Measurements from ENCODE around the gene ABLIM3.

The ABLIM3 gene

DNA sequence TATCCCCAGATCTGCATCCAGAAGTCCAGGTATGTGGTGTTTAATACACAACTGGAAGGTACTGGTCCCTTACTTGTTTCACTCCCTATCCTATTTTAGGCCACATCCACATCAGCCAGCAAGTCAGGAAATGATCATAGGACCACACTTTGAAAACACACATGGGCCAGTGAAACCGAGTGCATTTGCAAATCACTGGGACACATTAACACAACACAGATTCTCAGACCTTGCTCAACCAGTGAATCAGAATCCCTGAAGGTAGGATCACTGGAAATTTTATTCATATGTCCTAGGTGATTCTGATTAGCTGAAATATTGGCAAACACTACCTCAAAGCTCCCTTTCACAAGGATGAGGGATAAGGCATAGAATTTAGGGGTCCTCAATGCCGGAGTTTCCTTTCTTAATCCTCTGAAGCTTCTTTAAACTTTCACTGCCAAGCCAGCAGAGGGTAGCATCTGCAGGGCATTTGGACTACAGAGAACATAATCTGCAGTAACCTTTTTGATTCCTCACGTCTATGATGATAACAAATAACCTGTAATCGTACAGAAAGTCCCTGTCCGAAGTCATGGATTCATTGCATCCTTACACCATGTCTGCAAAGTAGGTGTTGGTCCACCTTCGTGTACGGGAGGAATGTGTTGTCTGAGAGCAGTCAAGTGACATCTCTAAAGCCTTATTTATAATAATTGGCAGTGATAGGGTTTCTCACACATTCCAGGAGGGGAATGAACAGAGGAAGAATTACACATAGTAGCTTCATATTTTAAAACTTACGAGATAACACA is 11.0 kb upstream of the ABLIM3 start:
- TF ChIP-seq CEBPB (IDR thresholded peaks at IDR 0.05), result no peak
- TF ChIP-seq TCF12 (IDR thresholded peaks at IDR 0.05; ENCODE audit: low read depth), result no peak
- TF ChIP-seq ZBTB7A (IDR thresholded peaks at IDR 0.05; ENCODE audit: low read depth), result no peak
- no peak for TF ChIP-seq TEAD4 (IDR thresholded peaks at IDR 0.05)
- TF ChIP-seq EP300 (IDR thresholded peaks at IDR 0.05; ENCODE audit: borderline replicate concordance), result no peak
- peak; percentile 45 for TF ChIP-seq RAD21 (IDR thresholded peaks at IDR 0.05; ENCODE audit: low read depth)

- TF ChIP-seq, protein P1, sequence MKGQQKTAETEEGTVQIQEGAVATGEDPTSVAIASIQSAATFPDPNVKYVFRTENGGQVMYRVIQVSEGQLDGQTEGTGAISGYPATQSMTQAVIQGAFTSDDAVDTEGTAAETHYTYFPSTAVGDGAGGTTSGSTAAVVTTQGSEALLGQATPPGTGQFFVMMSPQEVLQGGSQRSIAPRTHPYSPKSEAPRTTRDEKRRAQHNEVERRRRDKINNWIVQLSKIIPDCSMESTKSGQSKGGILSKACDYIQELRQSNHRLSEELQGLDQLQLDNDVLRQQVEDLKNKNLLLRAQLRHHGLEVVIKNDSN (IDR thresholded peaks at IDR 0.05), result no peak
- TF ChIP-seq TCF12 (IDR thresholded peaks at IDR 0.05; ENCODE audit: low read depth) (no peak), EGR1 (IDR thresholded peaks at IDR 0.05) (no peak), TAF1 (IDR thresholded peaks at IDR 0.05; ENCODE audit: low read depth) (no peak), CEBPB (IDR thresholded peaks at IDR 0.05) (no peak), ZBTB7A (IDR thresholded peaks at IDR 0.05; ENCODE audit: low read depth) (no peak), FOXM1 (IDR thresholded peaks at IDR 0.05; ENCODE audit: borderline replicate concordance, low read depth) (no peak), CREB1 (IDR thresholded peaks at IDR 0.05; ENCODE audit: low read depth) (no peak), RAD21 (IDR thresholded peaks at IDR 0.05; ENCODE audit: low read depth) (no peak), YY1 (IDR thresholded peaks at IDR 0.05; ENCODE audit: low read depth) (no peak)
These were observed 8.8 kb upstream of the ABLIM3 start for GRCh38 chr5:149132474-149132873.

DNA sequence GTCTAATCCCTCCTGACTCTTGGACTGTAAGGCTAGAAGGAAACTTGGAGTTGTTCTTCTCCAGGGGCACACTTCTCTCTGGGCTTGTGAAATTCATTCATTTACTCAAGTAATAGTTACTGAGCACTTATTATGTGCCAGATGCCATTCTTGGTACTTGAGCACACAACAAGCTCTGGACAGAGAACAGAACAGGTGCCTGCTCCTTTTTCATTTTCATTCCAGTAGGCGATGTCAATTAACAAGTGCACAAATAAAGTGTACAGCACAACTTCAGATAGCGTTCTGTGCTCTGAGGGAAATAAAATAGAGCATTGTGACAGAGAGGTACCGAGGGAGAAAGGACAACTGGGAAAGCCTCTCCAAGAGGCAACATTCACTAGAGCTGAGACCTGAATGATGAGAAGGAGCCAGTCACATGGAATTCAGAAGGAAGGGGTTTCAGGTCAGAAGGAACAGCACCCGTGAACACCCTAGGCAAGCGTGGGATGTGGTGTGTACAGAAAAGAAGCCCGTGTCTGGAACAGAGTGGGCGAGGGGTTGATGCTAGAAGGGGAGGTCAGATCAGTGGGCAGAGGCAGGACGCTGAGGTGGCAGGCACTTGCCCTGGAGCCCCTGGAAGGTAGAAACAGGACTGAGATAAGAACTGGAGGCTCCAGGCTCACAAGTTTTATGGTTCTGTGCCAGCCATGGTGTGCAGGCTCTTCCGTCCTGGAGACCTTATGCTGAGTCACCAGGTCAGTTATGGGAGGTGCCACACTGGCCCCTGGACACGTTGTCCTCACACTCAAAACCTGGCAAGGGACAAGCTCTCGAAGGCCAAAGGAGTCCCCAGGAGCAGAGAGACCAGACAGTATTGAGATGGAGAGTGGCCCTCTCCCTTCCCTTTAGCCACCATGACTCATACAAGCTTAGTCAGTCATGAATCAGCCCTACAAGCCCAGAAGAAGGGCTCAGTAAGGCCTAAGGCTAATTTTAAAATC is 7.2 kb upstream of the ABLIM3 start:
- TF ChIP-seq MAX (IDR thresholded peaks at IDR 0.05) (no peak), CREB1 (IDR thresholded peaks at IDR 0.05; ENCODE audit: low read depth) (no peak), TEAD4 (IDR thresholded peaks at IDR 0.05) (no peak), CEBPB (IDR thresholded peaks at IDR 0.05) (no peak), NFIC (IDR thresholded peaks at IDR 0.05) (no peak), ZBTB7A (IDR thresholded peaks at IDR 0.05; ENCODE audit: low read depth) (no peak), YY1 (IDR thresholded peaks at IDR 0.05; ENCODE audit: low read depth) (no peak), TCF12 (IDR thresholded peaks at IDR 0.05; ENCODE audit: low read depth) (no peak), FOXM1 (IDR thresholded peaks at IDR 0.05; ENCODE audit: borderline replicate concordance, low read depth) (no peak)
- TF ChIP-seq, protein P1 (IDR thresholded peaks at IDR 0.05), result no peak
- TF ChIP-seq, protein P2, sequence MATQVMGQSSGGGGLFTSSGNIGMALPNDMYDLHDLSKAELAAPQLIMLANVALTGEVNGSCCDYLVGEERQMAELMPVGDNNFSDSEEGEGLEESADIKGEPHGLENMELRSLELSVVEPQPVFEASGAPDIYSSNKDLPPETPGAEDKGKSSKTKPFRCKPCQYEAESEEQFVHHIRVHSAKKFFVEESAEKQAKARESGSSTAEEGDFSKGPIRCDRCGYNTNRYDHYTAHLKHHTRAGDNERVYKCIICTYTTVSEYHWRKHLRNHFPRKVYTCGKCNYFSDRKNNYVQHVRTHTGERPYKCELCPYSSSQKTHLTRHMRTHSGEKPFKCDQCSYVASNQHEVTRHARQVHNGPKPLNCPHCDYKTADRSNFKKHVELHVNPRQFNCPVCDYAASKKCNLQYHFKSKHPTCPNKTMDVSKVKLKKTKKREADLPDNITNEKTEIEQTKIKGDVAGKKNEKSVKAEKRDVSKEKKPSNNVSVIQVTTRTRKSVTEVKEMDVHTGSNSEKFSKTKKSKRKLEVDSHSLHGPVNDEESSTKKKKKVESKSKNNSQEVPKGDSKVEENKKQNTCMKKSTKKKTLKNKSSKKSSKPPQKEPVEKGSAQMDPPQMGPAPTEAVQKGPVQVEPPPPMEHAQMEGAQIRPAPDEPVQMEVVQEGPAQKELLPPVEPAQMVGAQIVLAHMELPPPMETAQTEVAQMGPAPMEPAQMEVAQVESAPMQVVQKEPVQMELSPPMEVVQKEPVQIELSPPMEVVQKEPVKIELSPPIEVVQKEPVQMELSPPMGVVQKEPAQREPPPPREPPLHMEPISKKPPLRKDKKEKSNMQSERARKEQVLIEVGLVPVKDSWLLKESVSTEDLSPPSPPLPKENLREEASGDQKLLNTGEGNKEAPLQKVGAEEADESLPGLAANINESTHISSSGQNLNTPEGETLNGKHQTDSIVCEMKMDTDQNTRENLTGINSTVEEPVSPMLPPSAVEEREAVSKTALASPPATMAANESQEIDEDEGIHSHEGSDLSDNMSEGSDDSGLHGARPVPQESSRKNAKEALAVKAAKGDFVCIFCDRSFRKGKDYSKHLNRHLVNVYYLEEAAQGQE (IDR thresholded peaks at IDR 0.05; ENCODE audit: low read depth), result no peak

- TF ChIP-seq RAD21 (IDR thresholded peaks at IDR 0.05; ENCODE audit: low read depth) (no peak), EGR1 (IDR thresholded peaks at IDR 0.05) (no peak), CREB1 (IDR thresholded peaks at IDR 0.05; ENCODE audit: low read depth) (no peak), NFIC (IDR thresholded peaks at IDR 0.05) (no peak), ZBTB7A (IDR thresholded peaks at IDR 0.05; ENCODE audit: low read depth) (no peak), FOXM1 (IDR thresholded peaks at IDR 0.05; ENCODE audit: borderline replicate concordance, low read depth) (no peak), EP300 (IDR thresholded peaks at IDR 0.05; ENCODE audit: borderline replicate concordance) (no peak), YY1 (IDR thresholded peaks at IDR 0.05; ENCODE audit: low read depth) (no peak), TCF12 (IDR thresholded peaks at IDR 0.05; ENCODE audit: low read depth) (no peak), MAX (IDR thresholded peaks at IDR 0.05) (no peak)
- TF ChIP-seq, protein P1 (IDR thresholded peaks at IDR 0.05), result no peak
- TF ChIP-seq, protein P2 (IDR thresholded peaks at IDR 0.05; ENCODE audit: low read depth), result no peak
These were observed 6.4 kb upstream of the ABLIM3 start for GRCh38 chr5:149134778-149135500.
